Thymus (tissue), 11 donors: ENCODE data around the gene FCER1G. TPM values are rescaled to one million over a fixed set of nuclear protein-coding genes. Genes with fewer than 3 reads are reported as not detected.

Experiments used
- DNase-seq, 9 donors: peaks; one replicate each; pipeline ENCODE4 v3.0.0-alpha.2; 2013; ENCODE audit warnings: low spot score in 9 of 9, low read depth in 6 of 9, missing footprints in 1 of 9
- H3K27ac ChIP-seq, 2 donors: one replicate each; pipeline ENCODE4 v1.5.1; 2013; ENCODE audit warnings: control low read depth in 1 of 2, low read depth in 1 of 2, low read length in 1 of 2, mild to moderate bottlenecking in 1 of 2, moderate library complexity in 1 of 2
- H3K27me3 ChIP-seq, 2 donors: one replicate each; pipeline ENCODE4 v1.5.1; 2013; ENCODE audit warnings: low read length in 1 of 2; ENCODE audit not compliant: control insufficient read depth in 2 of 2, insufficient read depth in 1 of 2
- H3K36me3 ChIP-seq, 2 donors: one replicate each; pipeline ENCODE4 v1.5.1; 2013; ENCODE audit warnings: low read length in 1 of 2, mild to moderate bottlenecking in 1 of 2, moderate library complexity in 1 of 2; ENCODE audit not compliant: control insufficient read depth in 2 of 2, insufficient read depth in 2 of 2
- H3K4me1 ChIP-seq, 2 donors: one replicate each; pipeline ENCODE4 v1.5.1; 2013; ENCODE audit warnings: low read length in 2 of 2; ENCODE audit not compliant: control insufficient read depth in 2 of 2, insufficient read depth in 2 of 2
- H3K4me3 ChIP-seq, 2 donors: one replicate each; pipeline ENCODE4 v1.5.1; 2013; ENCODE audit warnings: low read length in 2 of 2, control low read depth in 1 of 2, mild to moderate bottlenecking in 1 of 2
- H3K9me3 ChIP-seq, 2 donors: one replicate each; pipeline ENCODE4 v1.5.1; 2013; ENCODE audit warnings: low read length in 1 of 2, mild to moderate bottlenecking in 1 of 2; ENCODE audit not compliant: control insufficient read depth in 2 of 2, insufficient read depth in 1 of 2
- WGBS: extraction: QIAGEN DNeasy Blood & Tissue Kit; methylation state at CpG from one replicate; pipeline ENCODE4 v1.1.7; 2013; 5-methylcytosine and 5-hydroxymethylcytosine counted together
- polyA plus RNA-seq: library from polyadenylated mRNA; stranded (reverse); fragments of 200-250 nt; gene quantifications from one replicate; pipeline ENCODE4 v1.2.3, GENCODE V29; 2013
- total RNA-seq: library from RNA; stranded (reverse); fragments of 120-200 nt; gene quantifications from one replicate; pipeline ENCODE4 v1.2.4, GENCODE V29; 2013
- donor health status: healthy.

FCER1G gene
- total and polyA plus RNA-seq, 2 donors, result 24.0 to 262 TPM

DNA sequence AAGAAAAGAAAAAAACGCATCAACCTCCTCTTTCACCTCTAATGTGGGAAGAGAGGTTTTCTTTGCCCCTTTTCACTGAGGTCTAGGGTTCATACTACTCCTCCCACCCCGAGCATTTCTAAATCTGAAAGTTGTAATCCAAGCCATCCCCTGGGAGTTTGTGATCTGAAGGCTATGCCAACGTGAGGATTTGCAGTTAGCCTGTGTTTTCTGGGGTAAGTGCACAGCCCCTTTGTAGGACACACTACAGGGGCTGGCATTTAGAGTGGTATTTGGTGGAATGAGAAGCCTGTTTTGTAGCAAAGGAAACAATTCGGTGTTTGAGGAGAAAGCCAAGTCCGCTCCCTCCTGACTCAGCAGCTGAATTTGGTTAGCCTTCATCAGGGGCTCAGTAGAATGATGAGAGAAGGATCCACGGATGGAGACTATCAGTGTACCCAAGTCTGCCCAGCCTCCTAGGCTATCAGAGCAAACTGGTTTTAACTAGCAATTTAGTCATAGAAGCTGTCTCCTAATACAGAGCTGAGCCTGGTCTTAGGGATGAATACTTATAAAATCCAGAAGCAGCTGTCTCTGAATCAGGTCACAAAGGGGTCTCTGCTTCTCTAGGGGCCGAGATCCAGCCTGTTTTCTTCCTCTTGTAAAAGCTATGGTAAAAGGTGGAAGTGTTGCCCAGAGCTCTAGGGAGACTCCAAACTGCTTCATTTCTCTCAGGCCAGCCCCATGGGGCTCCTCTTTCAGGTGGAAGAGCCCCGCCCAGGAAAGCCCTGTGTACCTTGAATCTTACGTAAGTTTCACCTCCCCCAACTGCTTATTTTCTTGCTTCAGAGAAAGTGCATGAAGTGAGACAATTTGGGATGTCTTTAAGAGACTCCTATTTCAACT lies 45.5 kb downstream of the FCER1G start:
- H3K27ac ChIP-seq, result no peak overlapping the region
- H3K4me1 ChIP-seq, result peaks cover 0 to 10% of the 10 kb centered on the region in 2 donors
- H3K36me3 ChIP-seq, result no peaks in the 10 kb centered on the region
- no peak overlapping the region for H3K4me3 ChIP-seq
- peaks cover 32 to 51% of the 10 kb centered on the region in 2 donors for H3K27me3 ChIP-seq
- peaks cover 8 to 16% of the 10 kb centered on the region in 2 donors for H3K9me3 ChIP-seq
- no peak for DNase-seq
- WGBS, result 66% methylated on average over 9 of the region's 9 CpGs

DNA sequence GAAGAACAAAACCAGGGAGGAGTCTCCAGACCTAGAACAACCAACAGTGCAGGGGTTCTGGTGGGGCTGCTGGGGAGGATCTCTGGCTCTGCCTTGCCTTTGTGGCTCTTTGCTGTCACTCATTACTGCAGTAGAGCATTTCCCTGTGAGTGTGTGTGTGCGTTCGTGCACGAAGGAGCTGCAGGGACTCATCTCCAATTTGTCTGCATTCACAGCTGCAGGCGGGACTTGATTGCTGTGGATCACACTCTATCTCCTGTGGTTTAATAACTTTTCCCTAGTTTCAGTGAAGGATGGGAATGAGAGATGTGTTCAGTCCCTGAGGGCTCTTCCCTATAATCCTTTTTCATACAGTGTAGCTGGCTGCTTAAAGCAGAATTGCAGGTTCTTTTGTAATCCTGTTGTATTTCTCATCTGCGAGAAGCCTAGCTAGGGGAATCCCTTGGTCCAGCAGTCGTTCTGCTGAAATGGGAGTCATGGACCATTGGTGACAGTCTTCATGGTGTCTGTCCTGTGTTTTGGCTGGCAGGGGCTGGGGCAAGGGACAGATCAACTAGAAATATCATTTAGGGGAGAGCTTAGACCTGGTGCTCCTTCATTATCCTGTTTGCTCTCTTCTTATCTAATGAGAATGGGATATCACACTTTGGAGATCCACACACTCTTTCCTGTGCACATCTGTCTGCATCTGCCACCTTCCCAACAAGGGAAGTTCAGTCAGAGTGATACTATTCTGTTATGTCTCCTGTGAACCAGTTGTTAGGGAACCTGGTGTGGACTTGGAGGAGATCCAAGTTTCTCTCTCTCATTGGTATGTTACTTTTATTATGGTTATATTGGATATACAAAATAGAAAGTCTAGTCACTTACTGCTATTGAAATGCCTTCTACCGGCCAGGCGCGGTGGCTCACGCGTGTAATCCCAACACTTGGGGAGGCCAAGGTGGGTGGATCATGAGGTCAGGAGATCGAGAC lies 46.5 kb downstream of the FCER1G start:
- no peaks in the 10 kb centered on the region for H3K36me3 ChIP-seq
- no peak for DNase-seq
- 91% methylated on average over 12 of the region's 12 CpGs for WGBS
- H3K27me3 ChIP-seq, result peaks cover 32 to 51% of the 10 kb centered on the region in 2 donors
- H3K4me1 ChIP-seq, result peaks cover 0 to 10% of the 10 kb centered on the region in 2 donors
- H3K9me3 ChIP-seq, result peaks cover 8 to 16% of the 10 kb centered on the region in 2 donors
- no peak overlapping the region for H3K4me3 ChIP-seq
- no peak overlapping the region for H3K27ac ChIP-seq

DNA sequence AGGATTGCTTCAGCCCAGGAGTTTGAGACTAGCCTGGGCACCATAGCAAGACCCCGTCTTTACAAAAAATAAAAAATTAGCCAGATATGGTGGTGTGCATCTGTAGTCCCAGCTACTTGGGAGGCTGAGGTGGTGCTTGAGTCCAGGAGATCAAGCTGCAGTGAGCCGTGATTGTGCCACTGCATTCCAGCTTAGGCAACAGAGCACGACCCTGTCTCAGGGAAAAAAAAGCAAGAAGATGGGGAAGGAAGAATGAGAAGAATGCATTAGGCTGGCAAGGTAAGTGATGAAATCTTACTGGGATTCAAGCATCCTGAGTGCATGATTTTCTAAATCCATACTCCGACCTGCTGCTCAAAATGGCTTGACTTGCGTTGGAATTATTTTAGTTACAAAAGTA lies 50.2 kb downstream of the FCER1G start:
- Histone ChIP-seq H3K4me1 (peaks cover 0 to 4% of the 10 kb centered on the region in 2 donors), H3K9me3 (no peaks in the 10 kb centered on the region), H3K27ac (no peak overlapping the region), H3K36me3 (no peaks in the 10 kb centered on the region), H3K4me3 (no peak overlapping the region), H3K27me3 (peaks cover 12 to 17% of the 10 kb centered on the region in 2 donors)
- no peak for DNase-seq
- WGBS, result 95% methylated on average over 5 of the region's 5 CpGs

DNA sequence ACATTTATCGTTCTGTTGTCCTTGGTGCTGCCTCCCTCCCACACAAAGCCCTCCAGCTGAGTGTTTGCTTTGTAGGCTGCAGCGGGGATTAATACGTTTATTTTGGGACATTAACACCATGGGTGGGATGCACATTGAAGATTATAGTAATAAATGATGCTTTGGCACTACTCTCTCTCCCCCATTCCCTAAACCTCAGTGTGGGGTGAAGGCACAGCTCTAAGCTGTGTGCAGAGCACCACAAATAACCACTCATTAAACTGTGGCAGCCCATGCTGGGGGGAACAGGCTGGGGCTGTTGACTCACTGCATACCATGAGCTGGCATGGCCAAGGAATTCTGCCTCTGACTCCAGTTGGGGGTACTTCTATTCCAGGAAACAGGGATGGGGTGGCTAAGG lies 51.1 kb downstream of the FCER1G start:
- WGBS, result 98% methylated on average over 3 of the region's 3 CpGs
- no peaks in the 10 kb centered on the region for H3K36me3 ChIP-seq
- no peaks in the 10 kb centered on the region for H3K4me1 ChIP-seq
- peaks cover 3 to 8% of the 10 kb centered on the region in 2 donors for H3K27me3 ChIP-seq
- no peak overlapping the region for H3K27ac ChIP-seq
- DNase-seq, result no peak
- no peak overlapping the region for H3K4me3 ChIP-seq
- H3K9me3 ChIP-seq, result no peaks in the 10 kb centered on the region

DNA sequence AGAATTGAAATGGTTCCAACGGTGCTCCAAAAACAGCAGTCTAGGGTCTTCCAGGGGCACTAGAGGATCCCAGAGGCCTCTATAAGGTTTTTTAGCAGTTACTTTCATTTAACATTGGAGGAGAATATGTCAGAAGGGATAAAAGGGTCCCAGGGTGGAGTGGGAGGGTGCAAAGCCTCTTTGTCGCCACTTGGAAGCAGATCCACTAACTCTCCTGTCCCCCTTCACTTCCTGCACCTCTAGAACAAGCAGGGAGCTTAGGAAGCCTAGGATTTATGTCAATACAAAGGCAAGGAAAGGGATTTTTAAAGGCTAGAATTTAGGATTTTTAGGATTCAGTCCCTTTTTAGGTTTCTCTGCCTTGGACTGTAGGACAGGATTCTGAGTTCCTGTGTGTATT lies 51.7 kb downstream of the FCER1G start:
- no peak overlapping the region for H3K4me3 ChIP-seq
- no peaks in the 10 kb centered on the region for H3K36me3 ChIP-seq
- no peak for DNase-seq
- peaks cover 0 to 2% of the 10 kb centered on the region in 2 donors for H3K27me3 ChIP-seq
- no peaks in the 10 kb centered on the region for H3K9me3 ChIP-seq
- H3K27ac ChIP-seq, result no peak overlapping the region
- no peaks in the 10 kb centered on the region for H3K4me1 ChIP-seq
- WGBS, result 96% methylated on average over 2 of the region's 2 CpGs

DNA sequence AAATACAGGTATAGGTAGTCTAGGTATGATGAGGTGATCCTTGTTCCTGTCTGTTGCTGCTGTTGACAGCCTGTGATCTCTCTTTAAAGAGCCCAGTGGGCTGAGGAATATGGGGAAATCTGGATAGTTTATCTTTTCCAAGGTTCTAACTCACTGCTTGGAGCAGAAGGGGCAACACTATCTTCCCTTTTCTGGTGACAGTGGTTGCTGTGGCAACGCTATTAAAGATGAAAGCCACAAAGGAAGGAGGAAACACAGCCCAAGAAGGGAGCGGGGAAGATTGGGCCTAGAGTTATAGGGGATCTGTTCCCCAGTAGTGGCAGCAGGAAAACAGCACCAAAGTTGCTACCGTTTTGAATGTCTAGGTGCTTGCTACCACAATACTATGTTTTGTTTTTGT lies 52.2 kb downstream of the FCER1G start:
- DNase-seq, result no peak
- no peak overlapping the region for H3K27ac ChIP-seq
- no peaks in the 10 kb centered on the region for H3K4me1 ChIP-seq
- H3K27me3 ChIP-seq, result no peaks in the 10 kb centered on the region
- WGBS, result 17% methylated on average over 3 of the region's 3 CpGs
- no peaks in the 10 kb centered on the region for H3K36me3 ChIP-seq
- no peaks in the 10 kb centered on the region for H3K9me3 ChIP-seq
- H3K4me3 ChIP-seq, result no peak overlapping the region

Other genes starting within 250 kb of the FCER1G start
- gene F11R, start 194.1 kb upstream of the FCER1G start, total RNA-seq, result 28.3 TPM
- gene F11R, start 194.1 kb upstream of the FCER1G start, polyA plus RNA-seq, result 43.0 TPM
- 73.0 TPM for gene TSTD1, start 176.3 kb upstream of the FCER1G start, total RNA-seq
- 149 TPM for gene TSTD1, start 176.3 kb upstream of the FCER1G start, polyA plus RNA-seq
- gene USF1, start 169.3 kb upstream of the FCER1G start, total RNA-seq, result 81.8 TPM
- gene USF1, start 169.3 kb upstream of the FCER1G start, polyA plus RNA-seq, result 148 TPM
- gene ARHGAP30, start 145.4 kb upstream of the FCER1G start, total RNA-seq, result 65.7 TPM
- 40.8 TPM for gene ARHGAP30, start 145.4 kb upstream of the FCER1G start, polyA plus RNA-seq
- 0.66 TPM for gene NECTIN4, start 125.7 kb upstream of the FCER1G start, total RNA-seq
- gene NECTIN4, start 125.7 kb upstream of the FCER1G start, polyA plus RNA-seq, result 4.7 TPM
- gene KLHDC9, start 116.9 kb upstream of the FCER1G start, total RNA-seq, result 1.9 TPM
- gene KLHDC9, start 116.9 kb upstream of the FCER1G start, polyA plus RNA-seq, result 4.7 TPM
- gene PFDN2, start 97.3 kb upstream of the FCER1G start, total RNA-seq, result 48.2 TPM
- gene PFDN2, start 97.3 kb upstream of the FCER1G start, polyA plus RNA-seq, result 152 TPM
- 28.0 TPM for gene NIT1, start 97.2 kb upstream of the FCER1G start, total RNA-seq
- gene NIT1, start 97.2 kb upstream of the FCER1G start, polyA plus RNA-seq, result 61.4 TPM
- 14.7 TPM for gene DEDD, start 82.6 kb upstream of the FCER1G start, total RNA-seq
- gene DEDD, start 82.6 kb upstream of the FCER1G start, polyA plus RNA-seq, result 24.8 TPM
- gene UFC1, start 61.3 kb upstream of the FCER1G start, total RNA-seq, result 93.5 TPM
- 118 TPM for gene UFC1, start 61.3 kb upstream of the FCER1G start, polyA plus RNA-seq
- gene USP21, start 55.8 kb upstream of the FCER1G start, total RNA-seq, result 10.0 TPM
- 23.4 TPM for gene USP21, start 55.8 kb upstream of the FCER1G start, polyA plus RNA-seq
- gene PPOX, start 48.9 kb upstream of the FCER1G start, total RNA-seq, result 19.9 TPM
- gene PPOX, start 48.9 kb upstream of the FCER1G start, polyA plus RNA-seq, result 50.4 TPM
- gene B4GALT3, start 37.8 kb upstream of the FCER1G start, total RNA-seq, result 14.3 TPM
- gene B4GALT3, start 37.8 kb upstream of the FCER1G start, polyA plus RNA-seq, result 32.0 TPM
- gene ADAMTS4, start 16.2 kb upstream of the FCER1G start, total RNA-seq, result 0.61 TPM
- gene ADAMTS4, start 16.2 kb upstream of the FCER1G start, polyA plus RNA-seq, result 3.0 TPM
- gene NDUFS2, start 12.9 kb upstream of the FCER1G start, total RNA-seq, result 67.7 TPM
- gene NDUFS2, start 12.9 kb upstream of the FCER1G start, polyA plus RNA-seq, result 39.9 TPM
- 1.7 TPM for gene APOA2, start 8.3 kb downstream of the FCER1G start, total RNA-seq
- 4.9 TPM for gene APOA2, start 8.3 kb downstream of the FCER1G start, polyA plus RNA-seq
- gene TOMM40L, start 10.8 kb downstream of the FCER1G start, total RNA-seq, result 9.6 TPM
- 9.1 TPM for gene TOMM40L, start 10.8 kb downstream of the FCER1G start, polyA plus RNA-seq
- not detected for gene NR1I3, start 22.9 kb downstream of the FCER1G start, total RNA-seq
- 0.14 TPM for gene NR1I3, start 22.9 kb downstream of the FCER1G start, polyA plus RNA-seq
- gene PCP4L1, start 43.5 kb downstream of the FCER1G start, total RNA-seq, result 2.4 TPM
- gene PCP4L1, start 43.5 kb downstream of the FCER1G start, polyA plus RNA-seq, result 8.9 TPM
- 3.6 TPM for gene MPZ, start 94.7 kb downstream of the FCER1G start, total RNA-seq
- 4.5 TPM for gene MPZ, start 94.7 kb downstream of the FCER1G start, polyA plus RNA-seq
- 19.8 TPM for gene SDHC, start 99.1 kb downstream of the FCER1G start, total RNA-seq
- 93.5 TPM for gene SDHC, start 99.1 kb downstream of the FCER1G start, polyA plus RNA-seq
- 0.09 TPM for gene CFAP126, start 152.6 kb downstream of the FCER1G start, total RNA-seq
- 1.0 TPM for gene CFAP126, start 152.6 kb downstream of the FCER1G start, polyA plus RNA-seq